ENCODE measurements around the gene FN1. TPM values are rescaled to one million over a fixed set of nuclear protein-coding genes. Genes with fewer than 3 reads are reported as not detected.
A peak's percentile ranks its signal among the peaks of the same experiment; 100 is the strongest.

FN1 gene
- total and polyA plus RNA-seq, 2 donors (not counting 3 experiments of a cell fraction or from before 2014, with no cell fraction given): 3,221 to 3,740 TPM

GRCh38 chr2:215434447-215435279 lies 1.2 kb downstream of the FN1 start:
- Histone ChIP-seq H3K4me1 (ENCODE audit: control insufficient read depth, extremely low read depth, insufficient read depth, low read length) (peaks cover 52% of the 10 kb centered on the region), H2AFZ (ENCODE audit: low read depth, low read length) (no peak overlapping the region), H3K9ac (replicated peaks; ENCODE audit: extremely low read depth, insufficient read depth, low read length) (peak overlapping the region; percentile 100), H3K79me2 (ENCODE audit: control insufficient read depth, insufficient read depth, low read length) (peaks cover 46% of the 10 kb centered on the region), H3K4me3 (replicated peaks in 1 of 3; ENCODE audit: insufficient read depth in 1 of 3, low read depth in 1 of 3, low read length in 3 of 3) (peak overlapping the region; percentile 77 to 100 (median 99)), H3K9me3 (replicated peaks; ENCODE audit: control insufficient read depth, insufficient read depth, low read length) (no peaks in the 10 kb centered on the region), H3K4me2 (ENCODE audit: insufficient read depth, low read length) (peak overlapping the region; percentile 100), H3K27ac (ENCODE audit: insufficient read depth, low read depth, low read length) (peak overlapping the region; percentile 86), H3K9me1 (replicated peaks; ENCODE audit: control insufficient read depth, extremely low read depth, insufficient read depth, low read length) (no peaks in the 10 kb centered on the region), H4K20me1 (replicated peaks; ENCODE audit: control insufficient read depth, extremely low read depth, insufficient read depth, low read length) (peaks cover 2% of the 10 kb centered on the region), H3K27me3 (ENCODE audit: control insufficient read depth in 2 of 2, insufficient read depth in 2 of 2, low read length in 2 of 2) (no peaks in the 10 kb centered on the region), H3K36me3 (ENCODE audit: control insufficient read depth in 2 of 2, extremely low read depth in 1 of 2, insufficient read depth in 2 of 2, low read length in 2 of 2) (peaks cover 16 to 27% of the 10 kb centered on the region in 2 experiments)
- peak; percentile 28 for FAIRE-seq
- dilution Hi-C loops (cut with MboI; ENCODE audit: extremely low pct_ligation_motif_present, low sequenced_read_pairs) (no loop called here), intact Hi-C loops (cut with micrococcal nuclease) (no loop called here)
- BruUV-seq (replicated peaks): no TSS peak
- POLR2A ChIA-PET: interaction anchor here (0.6 to 2.0 kb wide), 3 partner anchors 11 to 411 kb away, joined by 4 to 6 read pairs (median 4); no protein-coding TSS in a partner anchor
- peak; percentile 58 for DNase-seq (ENCODE audit: low read depth, low spot score)
- TF ChIP-seq POLR2AphosphoS5 (IDR thresholded peaks at IDR 0.05; ENCODE audit: insufficient read depth, low read depth, low read length) (no peak), GATA2 (IDR thresholded peaks at IDR 0.05; ENCODE audit: insufficient read depth, insufficient read length, low read depth, low read length) (no peak), EZH2 (IDR thresholded peaks at IDR 0.05; ENCODE audit: borderline replicate concordance, low read depth, low read length, severe bottlenecking) (no peak), MYC (IDR thresholded peaks at IDR 0.05; ENCODE audit: low read depth, low read length) (no peak), JUN (IDR thresholded peaks at IDR 0.05; ENCODE audit: borderline replicate concordance, insufficient read depth, insufficient read length, low read depth) (no peak)
- TF ChIP-seq, protein P1, sequence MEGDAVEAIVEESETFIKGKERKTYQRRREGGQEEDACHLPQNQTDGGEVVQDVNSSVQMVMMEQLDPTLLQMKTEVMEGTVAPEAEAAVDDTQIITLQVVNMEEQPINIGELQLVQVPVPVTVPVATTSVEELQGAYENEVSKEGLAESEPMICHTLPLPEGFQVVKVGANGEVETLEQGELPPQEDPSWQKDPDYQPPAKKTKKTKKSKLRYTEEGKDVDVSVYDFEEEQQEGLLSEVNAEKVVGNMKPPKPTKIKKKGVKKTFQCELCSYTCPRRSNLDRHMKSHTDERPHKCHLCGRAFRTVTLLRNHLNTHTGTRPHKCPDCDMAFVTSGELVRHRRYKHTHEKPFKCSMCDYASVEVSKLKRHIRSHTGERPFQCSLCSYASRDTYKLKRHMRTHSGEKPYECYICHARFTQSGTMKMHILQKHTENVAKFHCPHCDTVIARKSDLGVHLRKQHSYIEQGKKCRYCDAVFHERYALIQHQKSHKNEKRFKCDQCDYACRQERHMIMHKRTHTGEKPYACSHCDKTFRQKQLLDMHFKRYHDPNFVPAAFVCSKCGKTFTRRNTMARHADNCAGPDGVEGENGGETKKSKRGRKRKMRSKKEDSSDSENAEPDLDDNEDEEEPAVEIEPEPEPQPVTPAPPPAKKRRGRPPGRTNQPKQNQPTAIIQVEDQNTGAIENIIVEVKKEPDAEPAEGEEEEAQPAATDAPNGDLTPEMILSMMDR (IDR thresholded peaks at IDR 0.05; ENCODE audit: extremely low read depth in 1 of 2, insufficient read depth in 1 of 2, low read depth in 1 of 2, low read length in 2 of 2): no peak
- TF ChIP-seq, protein P2, sequence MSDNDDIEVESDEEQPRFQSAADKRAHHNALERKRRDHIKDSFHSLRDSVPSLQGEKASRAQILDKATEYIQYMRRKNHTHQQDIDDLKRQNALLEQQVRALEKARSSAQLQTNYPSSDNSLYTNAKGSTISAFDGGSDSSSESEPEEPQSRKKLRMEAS (IDR thresholded peaks at IDR 0.05; ENCODE audit: insufficient read depth, insufficient read length): no peak
- CTCF ChIA-PET: interaction anchor here (2.3 kb wide), 1 partner anchor 11 kb away, joined by 10 read pairs; no protein-coding TSS in a partner anchor

All from endothelial cell of umbilical vein (primary cell).